GM18511 (cell line): Measurements from ENCODE around the gene TNFRSF18.

Experiments used
- ATAC-seq: cut with Tn5 transposase; IDR thresholded peaks from one replicate; pipeline ENCODE4 v1.9.1; 2021; ENCODE audit warnings: mild to moderate bottlenecking, moderate library complexity; ENCODE audit not compliant: unreplicated experiment

The TNFRSF18 gene

DNA sequence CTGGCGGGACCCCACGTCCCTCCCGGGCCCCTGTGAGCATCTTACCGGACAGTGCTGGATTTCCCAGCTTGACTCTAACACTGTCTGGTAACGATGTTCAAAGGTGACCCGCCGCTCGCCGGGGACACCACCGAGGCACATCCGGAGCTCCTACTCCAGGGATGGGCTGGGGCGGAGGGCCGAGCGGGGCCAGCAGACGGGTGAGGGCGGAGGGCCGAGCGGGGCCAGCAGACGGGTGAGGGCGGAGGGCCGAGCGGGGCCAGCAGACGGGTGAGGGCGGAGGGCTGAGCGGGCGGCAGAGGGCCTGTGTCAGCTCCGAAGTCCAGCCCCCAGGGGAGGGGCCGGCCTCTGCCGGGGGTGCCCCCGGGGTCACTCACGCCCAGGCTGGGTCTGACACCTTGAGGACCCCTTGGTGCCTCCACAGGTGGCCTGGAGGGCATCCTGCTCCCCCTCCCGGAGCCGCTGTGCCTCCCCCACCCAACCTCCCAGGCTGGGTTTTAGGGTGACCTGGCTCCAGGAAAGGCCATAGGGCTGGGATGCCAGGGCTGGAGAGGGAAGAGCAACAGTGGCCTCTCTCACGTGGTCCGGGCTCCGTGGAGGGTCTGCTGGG is 38.4 kb downstream of the TNFRSF18 start:
- ATAC-seq = no peak

DNA sequence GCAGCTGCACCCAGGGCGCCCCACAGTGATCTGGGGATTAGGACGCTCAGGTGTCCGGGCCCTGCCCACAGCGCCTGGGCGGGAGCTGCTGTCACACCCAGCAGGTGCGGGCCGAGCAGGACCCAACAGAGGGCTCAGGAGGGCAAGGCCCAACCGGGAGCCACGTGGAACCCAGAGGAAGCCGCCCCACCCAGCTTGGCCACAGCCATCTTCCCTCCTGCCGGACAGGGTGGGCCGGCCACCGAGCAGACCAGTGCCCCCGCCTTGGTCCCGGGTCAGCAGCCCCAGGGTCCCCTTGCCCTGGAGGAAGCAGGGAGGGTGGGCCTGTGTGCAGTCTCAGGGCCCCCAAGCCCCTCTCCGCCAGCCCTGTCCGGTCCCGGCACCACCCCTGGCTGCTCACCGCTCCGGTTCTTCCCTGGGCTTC is 39.0 kb downstream of the TNFRSF18 start:
- no peak for ATAC-seq

DNA sequence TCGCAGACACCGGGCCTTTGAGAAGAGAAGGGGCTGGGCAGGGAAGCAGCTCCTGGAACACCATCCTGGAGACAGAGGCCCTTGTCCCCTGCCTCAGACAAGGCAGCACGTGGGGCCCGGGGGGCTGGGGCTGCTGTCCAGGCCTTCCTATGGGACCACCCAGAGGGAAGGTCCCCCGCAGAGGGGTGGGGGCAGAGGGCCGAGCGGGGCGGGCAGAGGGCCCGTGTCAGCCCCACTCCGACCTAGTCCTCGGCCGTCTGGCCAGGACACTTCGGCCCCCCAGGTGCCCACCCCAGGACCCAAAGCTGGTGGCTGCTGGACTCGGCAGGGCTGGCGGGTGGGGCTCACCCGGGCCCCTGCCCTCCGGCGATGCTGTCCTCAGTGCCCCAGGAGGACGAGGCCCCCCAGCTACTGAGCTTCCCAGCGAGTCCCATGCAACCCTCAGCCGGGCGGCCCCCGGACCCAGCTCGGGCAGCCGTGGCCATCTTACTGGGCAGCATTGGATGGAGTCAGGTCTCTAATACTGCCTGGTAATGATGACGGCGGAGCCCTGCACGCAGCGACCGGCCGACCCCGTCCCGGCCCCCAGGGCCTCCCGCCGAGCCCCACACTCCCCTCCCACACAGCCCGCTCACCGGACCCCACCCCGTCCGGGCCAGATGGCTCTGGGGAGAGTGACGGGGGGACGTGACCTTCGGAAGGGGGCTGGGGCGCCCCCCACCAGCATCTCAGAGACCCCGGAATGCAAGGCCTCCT is 39.6 kb downstream of the TNFRSF18 start:
- no peak for ATAC-seq

DNA sequence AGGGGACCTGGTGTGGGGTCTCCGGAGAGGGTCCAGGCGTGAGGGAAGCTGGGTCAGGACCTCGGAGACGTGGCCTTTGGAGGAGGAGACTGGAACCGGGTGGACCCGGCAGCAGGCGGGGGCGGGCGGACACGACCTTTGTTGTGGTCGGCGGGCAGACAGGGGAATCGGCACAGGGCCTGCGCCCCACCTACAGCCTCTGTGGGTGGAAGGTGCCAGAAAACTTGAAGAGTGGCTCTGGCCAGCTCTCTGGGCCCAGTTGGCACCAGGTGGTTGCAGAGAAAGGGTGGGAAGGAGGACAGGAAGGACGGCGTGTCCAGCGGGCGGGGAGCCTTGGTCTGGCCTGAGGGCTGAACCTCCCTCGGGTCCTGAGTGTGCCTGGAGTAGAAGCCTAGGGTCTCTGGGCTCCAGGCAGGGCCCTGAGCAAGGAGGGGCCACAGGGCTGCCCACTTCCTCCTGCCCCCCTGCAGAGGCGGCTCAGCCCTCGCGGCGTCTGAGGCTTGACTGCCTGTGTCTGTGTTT is 40.4 kb downstream of the TNFRSF18 start:
- ATAC-seq = no peak

DNA sequence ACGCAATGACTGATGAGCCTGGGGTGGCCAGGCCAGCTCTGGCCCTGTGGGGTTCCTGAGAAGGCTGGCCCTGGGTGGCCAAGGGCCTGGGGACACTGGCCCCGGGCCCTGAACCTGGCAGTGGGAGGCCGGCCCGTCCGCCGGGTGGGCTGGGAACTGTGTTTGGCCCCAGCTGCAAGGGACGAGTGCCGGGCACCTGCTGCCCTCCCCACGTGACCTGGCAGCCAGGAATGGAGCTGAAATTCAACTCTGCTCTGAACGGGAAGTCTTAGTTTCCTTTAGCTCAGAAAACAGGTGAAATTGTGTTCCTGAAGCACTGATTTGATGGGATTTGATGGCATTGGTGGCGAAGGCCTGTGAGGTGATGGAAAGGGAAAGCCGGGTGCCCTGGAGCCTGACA is 40.9 kb downstream of the TNFRSF18 start:
- ATAC-seq = no peak

DNA sequence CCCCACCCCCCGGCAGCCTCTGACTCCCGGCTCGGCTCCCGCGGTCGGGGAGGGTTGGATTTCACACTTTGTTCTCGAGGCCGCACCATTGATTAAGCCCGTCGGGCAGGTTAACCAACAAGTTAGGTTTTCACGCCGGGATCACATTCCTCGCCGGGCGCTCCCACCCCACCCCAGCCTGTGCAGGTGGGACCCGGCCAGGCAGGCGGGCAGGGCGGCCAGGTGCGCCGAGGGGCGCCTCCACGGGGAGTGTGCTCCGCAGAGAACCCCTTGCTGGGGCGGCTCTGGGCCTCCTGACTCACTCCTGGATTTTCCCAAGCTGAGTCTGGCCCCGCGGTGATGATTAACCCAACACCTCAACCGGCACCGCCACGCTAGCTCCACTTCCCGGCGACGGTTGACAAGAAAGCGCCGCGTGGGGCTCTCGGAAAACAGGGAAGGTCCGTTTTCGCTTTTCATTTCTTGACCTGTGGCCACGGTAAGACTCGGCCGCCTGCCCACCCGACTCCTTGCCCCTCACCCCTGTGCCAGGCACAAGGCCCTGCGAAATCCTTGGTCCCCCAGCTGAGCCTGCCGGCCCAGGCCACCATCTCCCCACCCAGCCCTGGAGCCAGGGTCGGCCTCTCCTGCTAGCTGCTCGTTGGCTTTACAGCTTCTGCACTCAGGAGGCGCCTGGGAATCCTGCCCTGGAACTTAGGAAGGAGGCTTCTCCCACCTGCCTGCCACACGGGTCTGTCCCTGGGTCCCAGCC is 41.5 kb downstream of the TNFRSF18 start:
- ATAC-seq = no peak

DNA sequence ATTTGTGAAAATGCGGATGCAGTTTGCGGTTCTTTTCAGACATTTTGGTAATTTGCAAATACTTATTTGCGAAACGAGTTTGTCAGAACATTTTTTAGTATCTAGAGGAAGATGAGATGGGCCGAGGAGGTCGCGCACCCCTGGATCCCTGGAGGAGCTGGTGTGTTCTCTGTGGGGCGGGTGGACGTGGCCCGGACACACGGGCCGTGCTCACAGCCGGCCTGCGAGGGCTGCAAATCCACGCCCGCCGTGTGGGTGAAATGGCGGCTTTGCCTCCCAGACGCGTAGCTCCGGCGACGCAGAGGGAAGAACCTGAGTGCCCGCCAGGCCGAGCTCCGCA is 42.1 kb downstream of the TNFRSF18 start:
- no peak for ATAC-seq

DNA sequence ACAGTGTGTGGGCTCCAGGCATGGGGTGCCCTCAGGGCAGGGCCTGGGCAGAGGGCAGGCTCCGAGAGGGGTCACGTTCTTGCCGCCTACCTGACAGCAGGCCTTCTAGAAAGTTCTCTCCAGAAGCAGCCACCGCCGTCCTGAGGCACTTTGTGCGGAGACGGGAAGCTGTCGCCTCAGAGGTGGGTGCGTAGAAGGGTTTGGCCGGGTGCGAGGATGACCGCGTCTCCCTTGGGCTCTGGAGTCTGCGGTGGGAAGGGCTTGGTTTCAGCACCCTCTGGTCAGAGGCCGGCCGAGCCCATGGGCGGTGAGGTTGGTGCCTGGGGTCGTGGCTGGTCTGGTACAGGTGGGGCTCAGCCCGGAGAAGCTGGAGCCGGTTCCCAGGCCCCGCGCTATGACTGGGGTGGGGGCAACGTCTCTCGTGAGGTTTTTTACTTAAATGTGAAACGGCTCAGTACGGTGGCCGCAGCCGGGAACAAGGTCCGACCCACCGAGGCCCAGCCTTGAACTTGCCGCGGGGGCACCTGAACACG is 42.8 kb downstream of the TNFRSF18 start:
- no peak for ATAC-seq

DNA sequence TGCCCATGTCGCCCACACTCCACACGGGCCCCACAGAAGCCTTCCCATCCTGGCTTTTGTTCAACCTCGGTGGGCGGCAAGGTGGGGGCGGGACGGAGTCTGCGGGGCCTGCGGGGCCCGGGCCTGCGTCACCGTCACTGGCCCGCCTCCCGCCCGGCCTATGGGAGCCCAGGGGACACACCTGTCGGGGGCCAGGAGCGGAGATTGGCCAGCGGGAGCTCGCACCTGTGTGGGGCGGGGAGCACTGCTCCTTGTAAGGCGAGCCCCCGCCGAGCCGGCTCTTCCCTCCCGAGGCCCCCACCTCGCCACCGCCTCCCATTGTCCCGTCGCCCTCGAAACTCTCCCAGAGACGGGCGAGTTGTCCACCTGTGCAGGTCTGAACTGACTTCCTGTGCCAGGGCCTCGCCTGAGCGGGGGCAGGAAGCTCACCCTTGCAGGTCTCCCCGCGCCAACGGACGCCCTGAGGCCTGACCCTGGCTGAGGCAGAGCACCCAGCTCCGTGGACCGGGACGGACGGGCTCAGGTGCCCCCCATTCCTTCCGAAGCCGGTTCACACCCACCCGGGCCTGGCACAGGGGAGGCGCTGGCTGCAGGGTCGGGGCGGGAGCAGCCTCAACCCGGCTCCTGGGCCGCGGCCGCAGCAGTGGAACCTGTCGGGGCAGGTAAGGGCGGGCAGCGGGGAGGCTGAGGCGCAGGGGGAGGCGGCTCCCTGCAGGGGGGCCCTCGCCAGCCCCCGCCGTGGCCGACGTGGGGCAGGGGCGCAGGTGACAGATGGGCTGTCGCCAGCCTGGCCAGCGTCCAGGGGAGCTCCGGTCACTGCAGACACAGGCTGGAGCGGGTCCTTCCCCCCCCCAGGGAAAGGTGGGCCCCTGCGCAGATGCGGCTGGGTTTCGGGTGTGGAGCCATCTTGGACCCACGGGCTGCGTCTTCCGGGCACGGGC is 43.5 kb downstream of the TNFRSF18 start:
- no peak for ATAC-seq

DNA sequence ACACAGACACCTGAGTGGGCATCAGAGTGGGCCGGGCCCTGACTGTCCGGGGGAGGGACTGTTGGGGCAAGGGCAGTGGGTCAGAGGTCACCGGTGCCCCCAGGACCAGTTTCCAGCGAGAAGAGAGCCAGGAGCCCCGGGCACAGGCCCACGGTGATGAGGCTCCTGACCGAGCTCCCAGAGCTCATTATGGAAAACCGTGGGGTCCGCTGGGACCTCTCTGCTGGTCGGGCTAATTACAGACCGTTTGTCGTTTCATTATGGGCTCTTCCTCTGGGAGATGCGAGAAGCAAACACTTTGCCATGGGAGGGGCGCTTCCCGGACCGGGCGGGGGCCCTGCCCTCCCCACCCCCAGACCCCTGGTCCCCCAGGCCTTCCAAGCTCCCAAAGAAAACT is 44.7 kb downstream of the TNFRSF18 start:
- no peak for ATAC-seq

DNA sequence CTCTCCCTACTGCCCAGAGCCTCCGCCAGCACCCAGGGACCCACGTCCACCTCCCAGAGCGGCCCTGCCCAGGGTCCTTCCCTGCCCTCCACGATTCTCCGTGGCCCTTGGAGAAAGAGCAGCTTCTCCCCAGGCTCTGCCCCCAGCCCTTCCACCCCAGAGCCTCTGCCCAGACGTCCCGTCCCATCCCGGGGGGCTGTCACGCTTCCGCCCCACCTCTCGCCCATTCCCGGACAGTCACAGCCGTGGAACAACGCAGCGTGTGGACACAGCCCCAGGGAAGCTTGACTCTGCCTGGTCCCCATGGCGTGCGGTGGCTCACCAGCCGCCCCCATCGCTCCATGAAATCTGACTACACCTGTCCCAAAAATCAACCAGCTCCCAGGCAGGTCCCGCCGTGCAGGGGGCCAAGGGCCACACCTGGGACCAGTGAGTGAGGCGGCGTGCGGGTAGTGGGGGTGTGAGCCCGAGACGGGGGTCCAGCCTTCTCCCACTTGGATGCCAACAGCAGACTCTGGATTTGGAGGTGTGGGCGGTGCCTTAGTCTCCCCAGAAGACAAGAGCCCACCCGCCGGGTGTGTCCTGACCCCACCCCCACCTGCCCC is 45.2 kb downstream of the TNFRSF18 start:
- no peak for ATAC-seq

DNA sequence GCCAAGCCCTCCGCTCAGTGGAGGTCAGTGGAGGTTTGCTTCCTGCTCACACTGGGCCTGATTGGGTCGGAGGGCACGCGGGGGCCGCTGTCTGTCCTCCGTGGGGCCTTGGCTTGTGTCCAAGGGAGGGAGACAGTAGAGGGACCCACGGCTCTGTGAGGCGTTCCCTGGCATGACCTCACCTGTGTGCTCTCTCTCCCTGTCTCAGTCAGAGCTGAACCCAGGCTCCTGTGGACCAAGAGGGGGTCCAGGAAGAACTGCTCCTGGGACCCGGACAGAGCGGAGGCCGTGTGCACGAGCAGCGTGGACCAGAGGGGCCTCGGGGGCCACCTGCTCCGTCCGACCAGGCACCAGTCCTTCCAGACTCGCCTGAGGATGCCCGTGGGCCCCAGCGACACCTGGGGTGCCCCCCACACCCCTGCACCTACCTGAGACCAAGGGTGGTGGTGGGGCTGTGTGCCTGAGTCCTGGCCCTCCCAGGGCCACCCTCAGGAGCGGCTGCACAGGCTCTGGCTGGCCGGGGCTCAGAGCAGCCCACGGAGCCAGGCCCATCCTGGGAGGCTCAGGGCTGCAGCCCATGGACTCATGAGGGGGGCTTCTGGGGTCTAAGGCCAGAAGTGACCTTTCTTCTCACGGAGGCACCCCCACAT is 46.0 kb downstream of the TNFRSF18 start:
- no peak for ATAC-seq

DNA sequence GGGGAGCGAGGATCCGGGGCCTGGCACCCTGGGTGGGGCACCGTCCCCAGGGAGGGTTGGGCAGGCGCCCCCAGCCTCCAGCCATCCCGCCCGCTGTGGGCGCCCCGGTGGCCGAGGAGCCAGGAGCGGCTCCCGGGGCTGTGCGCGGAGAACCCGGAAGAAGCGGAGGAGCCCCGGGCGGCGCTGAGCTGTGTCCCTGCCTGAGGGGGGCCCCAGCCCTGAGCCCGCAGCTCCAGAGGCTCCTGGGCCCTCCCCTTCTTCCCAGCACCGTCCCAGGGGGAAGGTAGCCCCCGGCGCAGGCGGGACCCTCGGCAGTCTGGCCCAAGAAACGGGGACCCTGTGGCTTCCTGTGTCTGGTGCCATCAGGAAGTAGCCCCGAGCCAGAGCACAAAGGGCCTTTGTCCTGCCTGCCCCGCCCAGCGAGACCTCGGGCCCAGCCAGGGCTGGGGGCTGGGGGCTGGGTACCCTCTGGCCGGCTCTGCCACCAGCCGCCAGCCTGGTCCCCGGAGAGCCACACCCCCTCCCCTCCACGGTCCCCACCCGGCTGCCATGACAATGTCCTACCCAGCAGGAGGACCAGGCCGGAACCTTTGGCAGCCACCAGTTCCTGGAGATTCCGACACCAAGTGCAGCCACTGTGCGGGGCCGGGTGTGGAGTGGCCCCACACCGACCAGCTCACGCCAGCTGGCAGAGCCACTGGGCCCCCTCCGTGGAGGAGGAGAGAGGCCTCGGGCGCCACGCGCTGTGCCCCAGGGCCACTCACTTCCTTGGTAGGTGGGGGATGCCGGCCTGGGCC is 48.3 kb downstream of the TNFRSF18 start:
- no peak for ATAC-seq

DNA sequence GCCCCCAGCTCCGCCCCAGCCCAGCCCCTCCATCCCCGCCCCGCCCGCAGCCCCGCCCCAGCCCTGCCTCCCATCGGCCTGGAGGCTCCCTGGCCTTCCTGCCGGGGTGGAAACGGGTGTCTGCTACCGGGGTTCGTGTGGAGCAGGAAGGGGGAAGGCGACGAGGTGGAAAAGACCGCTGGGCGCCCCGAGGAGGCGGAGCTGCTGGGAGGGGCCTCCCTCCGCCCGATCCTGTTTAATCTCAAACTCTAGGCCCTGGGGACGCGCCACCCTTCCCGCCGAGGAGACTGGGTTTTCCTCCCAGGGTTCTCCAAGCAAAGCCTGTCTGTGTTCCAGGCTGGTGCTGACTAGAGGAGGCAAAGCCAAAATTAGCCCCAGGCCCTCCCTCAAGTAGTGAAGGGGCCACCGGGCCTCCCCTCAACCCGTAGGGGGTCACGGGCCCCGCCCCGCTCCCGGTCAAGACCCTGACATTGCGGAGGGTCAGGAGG is 48.9 kb downstream of the TNFRSF18 start:
- ATAC-seq = no peak

DNA sequence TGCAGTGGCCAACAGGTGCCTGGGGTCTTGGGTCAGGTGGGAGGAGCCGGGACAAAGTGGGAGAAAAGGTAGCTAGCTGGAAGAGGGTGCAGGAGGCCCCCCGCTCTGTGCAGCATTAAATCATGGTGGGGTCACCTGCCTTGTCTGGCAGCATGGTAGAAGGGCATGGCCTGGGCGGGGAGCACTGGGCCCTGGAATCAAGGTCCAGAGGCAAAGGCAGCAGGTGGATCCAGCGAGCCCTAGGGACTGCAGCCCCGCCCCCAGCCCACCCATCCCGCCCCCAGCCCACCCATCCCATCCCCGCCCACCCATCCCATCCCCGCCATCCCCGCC is 49.4 kb downstream of the TNFRSF18 start:
- no peak for ATAC-seq

DNA sequence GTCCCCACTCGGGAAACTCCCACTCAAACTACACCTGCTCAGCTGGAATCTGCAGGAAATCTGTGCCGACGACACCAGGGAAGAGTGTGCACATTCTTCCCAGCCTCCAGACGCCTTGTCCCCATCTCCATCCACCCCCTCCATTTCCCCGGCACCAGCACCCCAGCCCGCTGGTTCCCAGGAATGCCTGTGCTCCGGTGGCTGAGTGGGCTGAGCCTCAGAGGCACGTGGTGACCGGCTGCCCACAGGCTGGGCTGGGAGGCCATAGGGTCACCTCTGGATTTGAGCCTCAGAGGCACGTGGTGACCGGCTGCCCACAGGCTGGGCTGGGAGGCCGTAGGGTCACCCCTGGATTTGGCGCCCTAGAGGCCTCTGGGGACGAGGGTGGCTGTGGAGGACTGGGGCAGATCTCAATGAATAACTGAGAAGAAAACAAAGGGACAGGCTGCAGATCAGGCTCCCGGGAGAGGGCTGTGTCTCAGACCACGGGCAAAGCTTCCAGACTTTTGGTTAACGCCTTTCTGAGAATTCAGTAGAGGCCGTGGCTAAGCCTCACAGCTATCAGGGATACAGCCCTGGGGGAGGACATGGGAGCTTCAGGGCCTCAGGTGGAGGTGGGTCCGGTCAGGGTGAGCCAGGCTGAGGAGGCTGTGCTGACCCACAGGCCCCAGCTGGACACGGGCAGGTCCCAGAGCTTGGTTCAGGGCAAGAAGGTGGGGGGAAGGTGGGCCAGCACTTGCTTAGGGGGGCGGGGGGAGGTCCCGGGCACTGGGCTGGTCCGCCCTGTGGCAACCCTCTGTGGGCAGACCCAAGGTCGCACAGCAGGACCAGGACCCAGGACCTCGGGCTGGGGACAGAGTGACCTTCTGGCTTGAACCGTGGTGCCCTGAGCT is 50.0 kb downstream of the TNFRSF18 start:
- no peak for ATAC-seq

DNA sequence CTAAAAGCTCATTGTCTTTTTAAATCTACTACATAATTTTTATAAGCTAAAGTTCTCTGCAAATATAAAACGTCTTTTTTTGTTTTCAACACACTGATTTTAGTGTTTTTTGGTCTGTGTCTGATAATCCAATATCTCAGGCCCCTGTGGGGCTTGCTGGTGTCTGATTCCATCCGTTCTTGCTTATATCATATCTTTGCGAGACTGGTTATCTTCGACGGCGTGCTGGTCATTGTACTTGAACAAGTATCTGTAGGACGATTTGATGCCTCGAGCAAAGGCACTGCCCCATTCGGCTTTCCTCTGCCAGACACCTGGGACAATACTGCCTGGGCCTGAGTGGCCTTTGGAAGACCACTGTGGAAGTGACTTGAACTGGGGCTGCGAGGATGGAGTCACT is 51.1 kb downstream of the TNFRSF18 start:
- no peak for ATAC-seq

DNA sequence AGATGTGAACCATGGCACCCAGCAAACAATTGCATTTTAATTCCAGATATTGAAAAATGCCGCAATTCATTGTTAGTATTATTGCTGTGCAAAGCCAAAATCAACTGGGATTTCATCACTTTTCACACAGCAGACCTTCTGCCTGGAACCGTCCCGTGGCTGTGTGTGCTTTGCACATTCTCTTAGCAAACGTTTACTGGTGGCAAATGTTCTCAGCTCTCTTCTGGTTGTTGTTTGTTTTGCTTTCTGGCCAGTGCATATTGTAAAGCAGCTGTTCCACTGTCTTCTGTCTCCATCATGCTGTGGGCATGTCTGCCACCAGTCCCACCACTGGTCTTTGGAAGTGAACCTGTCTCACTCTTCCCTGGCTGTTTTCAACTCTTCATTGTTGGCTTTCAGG is 52.5 kb downstream of the TNFRSF18 start:
- no peak for ATAC-seq
